GM12878 (cell line): ENCODE measurements around the gene SIMC1. TPM values are rescaled to one million over a fixed set of nuclear protein-coding genes. Genes with fewer than 3 reads are reported as not detected.

Experiments used
- ATAC-seq: fragments of 200-7000 bp; cut with Tn5 transposase; 3 replicates; pipeline ENCODE4 v1.9.1; 2020; ENCODE audit warnings: mild to moderate bottlenecking, moderate library complexity
- BruUV-seq: library from RNA; stranded (reverse); fragments of 400-500 nt; replicated peaks from 2 replicates; lab custom pipeline; 2021; lab: Mats Ljungman, UMichigan
- CTCF ChIA-PET: fragments of 300-600 bp; sonication (Branson Sonifier 250); formaldehyde crosslinking; extraction: SDS; loops from one replicate; lab custom pipeline; 2021; ENCODE audit warnings: inconsistent platforms; lab: Yijun Ruan, JAX
- POLR2A ChIA-PET: fragments of 350-600 bp; formaldehyde crosslinking; extraction: SDS; loops from one replicate; lab custom pipeline; 2021; ENCODE audit warnings: inconsistent platforms; lab: Charles Lee
- RAD21 ChIA-PET: fragments of 300-600 bp; sonication (Branson Sonifier 250); formaldehyde crosslinking; loops from one replicate; lab custom pipeline; 2023; ENCODE audit warnings: antibody characterized with exemption; ENCODE audit not compliant: unreplicated experiment; lab: Charles Lee
- SMC1A ChIA-PET: fragments of 300-600 bp; sonication (Branson Sonifier 250); formaldehyde crosslinking; loops from one replicate; lab custom pipeline; 2023; ENCODE audit not compliant: unreplicated experiment, uncharacterized antibody; lab: Charles Lee
- DNase-seq: peaks from one replicate; pipeline ENCODE4 v3.0.0-alpha.2; 2011; ENCODE audit warnings: low read depth, low spot score
- FAIRE-seq: peaks from 3 replicates; lab custom pipeline; 2011; peaks lifted over from hg19 to GRCh38; lab: Jason Lieb, UNC
- H2AFZ ChIP-seq: 2 replicates; pipeline ENCODE4 v1.6.0; 2011; ENCODE audit warnings: low read depth, low read length, control low read depth; ENCODE audit not compliant: control insufficient read depth
- H3K27ac ChIP-seq: 2 replicates; pipeline ENCODE4 v1.5.1; 2011; ENCODE audit warnings: control low read depth; ENCODE audit not compliant: control insufficient read depth, insufficient read depth
- H3K27me3 ChIP-seq, 2 experiments: replicated peaks in 1 of 2; 2 replicates each; pipeline versions ENCODE4 v1.6.0 to v1.6.1; 2011; ENCODE audit warnings: low read length in 1 of 2; ENCODE audit not compliant: control insufficient read depth in 2 of 2, insufficient read depth in 2 of 2
- H3K36me3 ChIP-seq, 2 experiments: 2 replicates each; pipeline ENCODE4 v1.5.1; 2011; ENCODE audit warnings: low read length in 1 of 2; ENCODE audit not compliant: control insufficient read depth in 2 of 2, insufficient read depth in 2 of 2
- H3K4me1 ChIP-seq: 2 replicates; pipeline ENCODE4 v1.6.1; 2011; ENCODE audit warnings: mild to moderate bottlenecking, low read length, moderate library complexity, mixed read lengths; ENCODE audit not compliant: control insufficient read depth, insufficient read depth
- H3K4me2 ChIP-seq: 2 replicates; pipeline ENCODE4 v1.6.0; 2011; ENCODE audit warnings: control low read depth; ENCODE audit not compliant: control insufficient read depth, insufficient read depth
- H3K4me3 ChIP-seq: fragments of 200-600 bp; sonication (generic); 2 replicates; pipeline ENCODE4 v1.5.1; 2016
- H3K79me2 ChIP-seq: 2 replicates; pipeline ENCODE4 v1.6.0; 2011; ENCODE audit warnings: low read length; ENCODE audit not compliant: control insufficient read depth, insufficient read depth
- H3K9ac ChIP-seq: 2 replicates; pipeline ENCODE4 v1.8.0; 2011; ENCODE audit warnings: low read length, control low read depth, mixed read lengths; ENCODE audit not compliant: control insufficient read depth, insufficient read depth
- H3K9me3 ChIP-seq: replicated peaks from 3 replicates; pipeline ENCODE4 v1.5.1; 2011; ENCODE audit warnings: mild to moderate bottlenecking, low read length; ENCODE audit not compliant: control insufficient read depth, insufficient read depth
- H4K20me1 ChIP-seq: 2 replicates; pipeline ENCODE4 v1.6.0; 2011; ENCODE audit not compliant: control insufficient read depth, insufficient read depth
- ASH2L ChIP-seq: fragments of 300-600, 200-600 bp; sonication (generic); IDR thresholded peaks from 2 replicates; pipeline ENCODE4 v1.6.1; 2017; ENCODE audit warnings: low read depth, mild to moderate bottlenecking, borderline replicate concordance
- PML ChIP-seq: IDR thresholded peaks from 2 replicates; pipeline ENCODE4 v1.6.1; 2012; ENCODE audit warnings: low read length, inconsistent platforms
- POLR2A ChIP-seq: IDR thresholded peaks from 2 replicates; pipeline ENCODE4 v1.6.1; 2011; ENCODE audit warnings: low read depth, mild to moderate bottlenecking, low read length
- POLR2AphosphoS5 ChIP-seq: IDR thresholded peaks from 2 replicates; pipeline ENCODE4 v1.6.1; 2011; ENCODE audit warnings: mild to moderate bottlenecking, low read length, inconsistent platforms
- SMAD5 ChIP-seq: IDR thresholded peaks from 2 replicates; pipeline ENCODE4 v1.6.1; 2016; ENCODE audit warnings: antibody characterized with exemption, low read depth
- YY1 ChIP-seq: IDR thresholded peaks from 2 replicates; pipeline ENCODE4 v1.6.1; 2011; ENCODE audit warnings: low read depth, mild to moderate bottlenecking, low read length
- ZNF207 ChIP-seq: fragments of 450-650 bp; IDR thresholded peaks from 2 replicates; pipeline ENCODE4 v1.6.1; 2014; ENCODE audit warnings: antibody characterized with exemption, mild to moderate bottlenecking, borderline replicate concordance
- WGBS: methylation state at CpG from one replicate; pipeline ENCODE4 v1.1.6; 2016; ENCODE audit warnings: low lambda C conversion rate; ENCODE audit not compliant: insufficient replicate concordance, insufficient coverage; ENCODE audit errors: missing lambda C conversion rate; 5-methylcytosine and 5-hydroxymethylcytosine counted together
- in situ Hi-C: fragments of 300-500 bp; cut with MboI; formaldehyde crosslinking; loops from 9 replicates; pipeline ENCODE4 v1.14.3; 2018; ENCODE audit warnings: mixed read lengths
- intact Hi-C: fragments of 100-400 bp; cut with micrococcal nuclease; formaldehyde crosslinking; loops from one replicate; pipeline ENCODE4 v1.14.2; 2022; ENCODE audit not compliant: unreplicated experiment
- polyA plus RNA-seq, 11 experiments: library from polyadenylated mRNA; depleted of rRNA in 4 of 11; unstranded in 6 of 11; stranded (reverse) in 5 of 11; fragments of >200 nt; fragmentation: Nextera tagmentation in 4 of 11; fragmentation: Illumina TruSeq in 1 of 11; extraction: Ambion mirVana in 4 of 11; extraction: Trizol in 1 of 11; gene quantifications; 1 replicate in 1 of 11; 2 replicates in 10 of 11; pipeline versions ENCODE4 v1.2.1 to v1.2.3, GENCODE V29; 2011 to 2016; ENCODE audit warnings: inconsistent platforms in 2 of 11, missing spikeins in 2 of 11, low read depth in 1 of 11
- total RNA-seq, 4 experiments: library from RNA; depleted of rRNA in 3 of 4; stranded (reverse); fragments of >200 nt in 3 of 4; fragmentation: Illumina TruSeq in 1 of 4; extraction: Trizol in 1 of 4; gene quantifications; 2 replicates each; pipeline versions ENCODE4 v1.2.1 to v1.2.3, GENCODE V29; 2013 to 2021

Gene SIMC1
- total and polyA plus RNA-seq, 10 of the 15 experiments (the other 5 are each of a cell fraction or from before 2014, with no cell fraction given), result 3.0 to 16.5 (median 10.4) TPM

DNA sequence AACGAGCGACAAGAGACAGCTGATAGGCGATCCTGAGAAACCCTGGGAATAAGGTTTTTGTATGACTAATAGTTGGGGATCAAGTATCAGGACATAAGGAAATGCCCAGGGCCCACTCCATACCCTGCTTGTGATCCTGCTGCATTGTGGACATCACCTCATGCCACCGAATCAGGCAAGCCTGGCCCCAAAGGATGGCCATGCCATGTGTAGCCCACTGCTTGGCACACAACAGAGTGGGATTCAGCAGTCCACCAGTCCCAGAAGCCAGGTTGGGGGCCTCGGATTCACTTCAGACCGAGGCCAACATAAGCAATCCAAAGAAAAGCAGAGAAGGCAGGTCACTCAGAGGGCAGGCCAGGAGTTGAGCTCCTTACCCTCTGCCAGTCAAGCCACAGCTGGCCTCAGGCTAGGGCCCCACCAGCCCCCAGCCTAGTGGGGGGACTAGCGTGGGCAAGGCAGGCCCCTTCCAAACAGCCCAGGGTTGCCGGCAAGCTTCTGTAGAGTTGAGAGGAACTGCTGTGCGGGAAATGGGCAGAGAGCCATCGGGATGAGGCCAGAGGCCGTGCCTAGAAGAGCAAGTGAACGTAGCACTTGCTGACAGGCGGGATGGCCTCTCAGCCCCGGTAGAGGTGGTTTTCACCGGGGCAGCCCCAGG is 145.2 kb downstream of the SIMC1 start:
- FAIRE-seq, result no peak
- SMC1A ChIA-PET, result no interaction called here
- Histone ChIP-seq H3K4me1 (peaks cover 6% of the 10 kb centered on the region), H3K27ac (no peak overlapping the region), H3K9ac (no peak overlapping the region), H3K79me2 (peaks cover 34% of the 10 kb centered on the region), H3K4me3 (no peak overlapping the region), H3K9me3 (no peaks in the 10 kb centered on the region; the same call in 2 of the 3 replicates), H3K4me2 (no peak overlapping the region), H3K27me3 (no peaks in the 10 kb centered on the region), H2AFZ (no peak overlapping the region), H3K36me3 (peaks cover 21 to 25% of the 10 kb centered on the region in 2 experiments), H4K20me1 (peaks cover 3% of the 10 kb centered on the region; the same call in 1 of the 2 replicates)
- no peak for DNase-seq
- TF ChIP-seq PML, result no peak
- no peak for TF ChIP-seq ZNF207
- no peak for TF ChIP-seq ASH2L
- TF ChIP-seq POLR2A, result peak; percentile 45; the same call in 1 of the 2 replicates
- TF ChIP-seq SMAD5, result 0 out of 2 replicates have a peak, but pooled peaks have one; percentile 11
- TF ChIP-seq YY1, result no peak
- TF ChIP-seq POLR2AphosphoS5, result 0 out of 2 replicates have a peak, but pooled peaks have one; percentile 52
- POLR2A ChIA-PET, result no interaction called here
- 97% methylated on average over 15 of the region's 15 CpGs for WGBS
- RAD21 ChIA-PET, result no interaction called here
- no TSS peak for BruUV-seq
- ATAC-seq, result no peak
- in situ Hi-C loops (no loop called here), intact Hi-C loops (loop anchor here (10.0 kb wide), 1 partner anchor 151 kb away; the partner anchor contains the start of gene RNF44)
- CTCF ChIA-PET, result no interaction called here

DNA sequence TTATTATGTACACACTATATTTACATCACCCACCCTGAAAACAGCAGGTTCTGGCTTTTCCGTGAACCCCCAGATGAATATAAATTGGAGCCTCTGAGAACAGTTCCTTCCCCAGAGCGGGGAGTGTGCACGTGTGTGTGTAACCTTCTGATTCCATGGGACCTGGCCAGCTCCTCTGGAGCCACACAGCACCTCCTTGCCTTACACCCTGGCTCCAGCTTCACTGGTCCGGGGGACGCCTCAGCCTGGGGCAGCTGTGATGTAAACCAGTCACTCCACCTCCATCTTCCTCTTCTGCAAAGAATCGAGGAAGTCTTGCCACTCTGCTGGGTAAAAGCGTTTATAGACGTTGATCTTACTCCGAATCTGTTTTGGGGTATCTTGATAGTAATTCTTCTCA is 145.7 kb downstream of the SIMC1 start:
- no TSS peak for BruUV-seq
- ATAC-seq (no peak), DNase-seq (no peak), FAIRE-seq (no peak)
- WGBS, result 95% methylated on average over 9 of the region's 9 CpGs
- ChIA-PET RAD21 (no interaction called here), CTCF (no interaction called here), SMC1A (no interaction called here)
- no peak overlapping the region for H3K9ac ChIP-seq
- H2AFZ ChIP-seq, result no peak overlapping the region
- peaks cover 21 to 25% of the 10 kb centered on the region in 2 experiments for H3K36me3 ChIP-seq
- in situ Hi-C loops, result no loop called here
- no peaks in the 10 kb centered on the region; the same call in 2 of the 3 replicates for H3K9me3 ChIP-seq
- H3K27ac ChIP-seq, result no peak overlapping the region
- peaks cover 3% of the 10 kb centered on the region; the same call in 1 of the 2 replicates for H4K20me1 ChIP-seq
- peaks cover 6% of the 10 kb centered on the region for H3K4me1 ChIP-seq
- H3K27me3 ChIP-seq, result no peaks in the 10 kb centered on the region
- TF ChIP-seq POLR2AphosphoS5, result no peak
- TF ChIP-seq, all 136 proteins: peak for 0
- no peak overlapping the region for H3K4me2 ChIP-seq
- peaks cover 35% of the 10 kb centered on the region for H3K79me2 ChIP-seq
- no peak overlapping the region for H3K4me3 ChIP-seq
- POLR2A ChIA-PET, result no interaction called here
- intact Hi-C loops, result loop anchor here (10.0 kb wide), 1 partner anchor 151 kb away; the partner anchor contains the start of gene RNF44
